Measurements from ENCODE around the gene LEMD2. TPM values are rescaled to one million over a fixed set of nuclear protein-coding genes. Genes with fewer than 3 reads are reported as not detected.

The LEMD2 gene
- polyA plus RNA-seq, 1 donor (not counting 4 experiments of a cell fraction or from before 2014, with no cell fraction given): 48.6 TPM

- DNase-seq (ENCODE audit: low read depth, low spot score): no peak
- dilution Hi-C loops (cut with MboI; ENCODE audit: extremely low pct_ligation_motif_present, low sequenced_read_pairs): no loop called here
- Histone ChIP-seq H3K4me1 (ENCODE audit: control insufficient read depth, extremely low read depth, insufficient read depth, low read length) (no peaks in the 10 kb centered on the region), H3K4me3 (ENCODE audit: control insufficient read depth in 2 of 3, extremely low read depth in 1 of 3, insufficient read depth in 2 of 3, low read depth in 1 of 3, low read length in 3 of 3) (no peak overlapping the region), H4K20me1 (ENCODE audit: control insufficient read depth, extremely low read depth, insufficient read depth, low read length) (no peaks in the 10 kb centered on the region), H3K79me2 (ENCODE audit: control insufficient read depth, insufficient read depth, low read length) (no peaks in the 10 kb centered on the region), H3K9me1 (ENCODE audit: control insufficient read depth, extremely low read depth, insufficient read depth, low read length) (no peaks in the 10 kb centered on the region), H3K9me3 (ENCODE audit: control insufficient read depth, low read depth, low read length) (no peaks in the 10 kb centered on the region), H3K27me3 (ENCODE audit: control insufficient read depth, extremely low read depth, insufficient read depth, low read length) (peaks cover 27% of the 10 kb centered on the region), H3K36me3 (ENCODE audit: control insufficient read depth in 2 of 2, extremely low read depth in 1 of 2, insufficient read depth in 2 of 2, low read length in 2 of 2) (no peaks in the 10 kb centered on the region), H3K9ac (ENCODE audit: control insufficient read depth, extremely low read depth, insufficient read depth, low read length) (no peak overlapping the region), H3K4me2 (ENCODE audit: control insufficient read depth, extremely low read depth, insufficient read depth, low read depth, low read length) (no peak overlapping the region), H2AFZ (ENCODE audit: control insufficient read depth, low read length) (no peak overlapping the region), H3K27ac (ENCODE audit: control insufficient read depth, insufficient read depth, low read length) (no peak overlapping the region)
- no peak for FAIRE-seq
- TF ChIP-seq EZH2 (IDR thresholded peaks at IDR 0.05; ENCODE audit: low read length): no peak
- no peak for TF ChIP-seq CTCF (optimal IDR thresholded peaks at IDR 0.05 in 1 of 3, IDR thresholded peaks at IDR 0.05 in 1 of 3, conservative IDR thresholded peaks at IDR 0.05 in 1 of 3; ENCODE audit: extremely low read depth in 1 of 3, insufficient read depth in 2 of 3, low read length in 3 of 3)
Measured at GRCh38 chr6:33817489-33817888, 28.6 kb upstream of the LEMD2 start.

- Histone ChIP-seq H3K79me2 (ENCODE audit: control insufficient read depth, insufficient read depth, low read length) (no peaks in the 10 kb centered on the region), H3K27ac (ENCODE audit: control insufficient read depth, insufficient read depth, low read length) (no peak overlapping the region), H3K9me3 (ENCODE audit: control insufficient read depth, low read depth, low read length) (no peaks in the 10 kb centered on the region), H3K4me3 (ENCODE audit: control insufficient read depth in 2 of 3, extremely low read depth in 1 of 3, insufficient read depth in 2 of 3, low read depth in 1 of 3, low read length in 3 of 3) (no peak overlapping the region), H2AFZ (ENCODE audit: control insufficient read depth, low read length) (no peak overlapping the region), H3K4me2 (ENCODE audit: control insufficient read depth, extremely low read depth, insufficient read depth, low read depth, low read length) (no peak overlapping the region), H4K20me1 (ENCODE audit: control insufficient read depth, extremely low read depth, insufficient read depth, low read length) (no peaks in the 10 kb centered on the region), H3K9me1 (ENCODE audit: control insufficient read depth, extremely low read depth, insufficient read depth, low read length) (no peaks in the 10 kb centered on the region), H3K4me1 (ENCODE audit: control insufficient read depth, extremely low read depth, insufficient read depth, low read length) (no peaks in the 10 kb centered on the region), H3K36me3 (ENCODE audit: control insufficient read depth in 2 of 2, extremely low read depth in 1 of 2, insufficient read depth in 2 of 2, low read length in 2 of 2) (no peaks in the 10 kb centered on the region), H3K9ac (ENCODE audit: control insufficient read depth, extremely low read depth, insufficient read depth, low read length) (no peak overlapping the region), H3K27me3 (ENCODE audit: control insufficient read depth, extremely low read depth, insufficient read depth, low read length) (peaks cover 27% of the 10 kb centered on the region)
- dilution Hi-C loops (cut with MboI; ENCODE audit: extremely low pct_ligation_motif_present, low sequenced_read_pairs): no loop called here
- no peak for DNase-seq (ENCODE audit: low read depth, low spot score)
- FAIRE-seq: no peak
- no peak for TF ChIP-seq EZH2 (IDR thresholded peaks at IDR 0.05; ENCODE audit: low read length)
- TF ChIP-seq CTCF (optimal IDR thresholded peaks at IDR 0.05 in 1 of 3, IDR thresholded peaks at IDR 0.05 in 1 of 3, conservative IDR thresholded peaks at IDR 0.05 in 1 of 3; ENCODE audit: extremely low read depth in 1 of 3, insufficient read depth in 2 of 3, low read length in 3 of 3): no peak
Measured at GRCh38 chr6:33816911-33817310, 28.0 kb upstream of the LEMD2 start.

All from keratinocyte (primary cell).